ENCODE measurements around the gene GNAO1. TPM values are rescaled to one million over a fixed set of nuclear protein-coding genes. Genes with fewer than 3 reads are reported as not detected.
A peak's percentile ranks its signal among the peaks of the same experiment; 100 is the strongest.

Gene GNAO1
- total and polyA plus RNA-seq, 8 donors: 1.2 to 13.4 (median 4.8) TPM

DNA sequence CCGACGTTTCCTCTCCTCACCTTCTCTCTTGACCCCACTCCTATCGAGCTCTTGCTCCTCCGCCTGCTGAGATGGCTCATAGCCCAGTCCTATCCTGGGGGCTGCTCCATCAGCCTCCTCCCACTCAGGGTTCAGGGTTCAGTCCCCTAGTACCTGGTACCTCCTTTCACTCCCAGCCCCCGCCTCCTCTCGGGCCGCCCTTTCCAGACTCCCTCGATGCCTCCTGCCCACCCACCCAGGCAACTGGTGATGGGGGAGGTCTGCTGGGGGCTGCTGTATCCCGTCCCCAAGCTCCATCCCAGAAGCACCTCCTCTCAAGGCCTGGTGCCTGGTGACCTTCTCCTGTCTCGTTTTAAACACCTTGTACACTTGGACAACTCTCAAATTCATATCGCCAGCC, 140.1 kb downstream of the GNAO1 start:
- H3K9me3 ChIP-seq: no peaks in the 10 kb centered on the region
- intact Hi-C loops (cut with DNase I): no loop called here
- H3K4me3 ChIP-seq: no peak overlapping the region
- H3K27me3 ChIP-seq: no peaks in the 10 kb centered on the region
- H3K27ac ChIP-seq: no peak overlapping the region
- ATAC-seq (no peak), FAIRE-seq (no peak), DNase-seq (no peak)
- H3K36me3 ChIP-seq: no peaks in the 10 kb centered on the region
- TF ChIP-seq, protein P1, sequence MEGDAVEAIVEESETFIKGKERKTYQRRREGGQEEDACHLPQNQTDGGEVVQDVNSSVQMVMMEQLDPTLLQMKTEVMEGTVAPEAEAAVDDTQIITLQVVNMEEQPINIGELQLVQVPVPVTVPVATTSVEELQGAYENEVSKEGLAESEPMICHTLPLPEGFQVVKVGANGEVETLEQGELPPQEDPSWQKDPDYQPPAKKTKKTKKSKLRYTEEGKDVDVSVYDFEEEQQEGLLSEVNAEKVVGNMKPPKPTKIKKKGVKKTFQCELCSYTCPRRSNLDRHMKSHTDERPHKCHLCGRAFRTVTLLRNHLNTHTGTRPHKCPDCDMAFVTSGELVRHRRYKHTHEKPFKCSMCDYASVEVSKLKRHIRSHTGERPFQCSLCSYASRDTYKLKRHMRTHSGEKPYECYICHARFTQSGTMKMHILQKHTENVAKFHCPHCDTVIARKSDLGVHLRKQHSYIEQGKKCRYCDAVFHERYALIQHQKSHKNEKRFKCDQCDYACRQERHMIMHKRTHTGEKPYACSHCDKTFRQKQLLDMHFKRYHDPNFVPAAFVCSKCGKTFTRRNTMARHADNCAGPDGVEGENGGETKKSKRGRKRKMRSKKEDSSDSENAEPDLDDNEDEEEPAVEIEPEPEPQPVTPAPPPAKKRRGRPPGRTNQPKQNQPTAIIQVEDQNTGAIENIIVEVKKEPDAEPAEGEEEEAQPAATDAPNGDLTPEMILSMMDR (IDR thresholded peaks at IDR 0.05): no peak
- no peaks in the 10 kb centered on the region for H3K4me1 ChIP-seq
- WGBS, 2 donors: 70 to 79% methylated on average over 11 of the region's 11 CpGs

DNA sequence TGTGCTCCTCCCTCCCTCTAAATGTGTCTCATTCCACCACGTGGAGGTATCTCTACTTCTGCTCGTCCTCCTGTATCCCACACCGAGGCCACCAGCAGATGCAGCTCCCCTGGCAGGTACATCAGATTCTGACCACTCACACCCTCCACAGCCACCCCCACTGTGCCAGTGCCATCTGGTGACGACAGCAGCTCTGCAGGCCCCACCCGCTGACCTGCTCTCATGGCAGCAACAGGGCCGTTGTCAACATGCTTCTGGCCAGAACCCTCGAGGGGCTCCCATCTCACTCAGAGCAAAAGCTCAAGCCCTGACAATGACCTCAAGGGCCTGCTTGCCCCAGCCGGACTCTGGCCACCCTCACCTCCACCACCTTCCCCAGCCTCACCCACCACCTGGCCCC, 140.6 kb downstream of the GNAO1 start:
- intact Hi-C loops (cut with DNase I): no loop called here
- Histone ChIP-seq H3K36me3 (no peaks in the 10 kb centered on the region), H3K27ac (no peak overlapping the region), H3K9me3 (no peaks in the 10 kb centered on the region), H3K27me3 (no peaks in the 10 kb centered on the region), H3K4me3 (no peak overlapping the region), H3K4me1 (no peaks in the 10 kb centered on the region)
- ATAC-seq: peak in 1 of 4 donors; percentile 15
- WGBS, 2 donors: 62 to 84% methylated on average over 8 of the region's 8 CpGs
- no peak for FAIRE-seq
- TF ChIP-seq, protein P1 (IDR thresholded peaks at IDR 0.05): no peak
- DNase-seq: peak in 1 of 6 donors; percentile 48

DNA sequence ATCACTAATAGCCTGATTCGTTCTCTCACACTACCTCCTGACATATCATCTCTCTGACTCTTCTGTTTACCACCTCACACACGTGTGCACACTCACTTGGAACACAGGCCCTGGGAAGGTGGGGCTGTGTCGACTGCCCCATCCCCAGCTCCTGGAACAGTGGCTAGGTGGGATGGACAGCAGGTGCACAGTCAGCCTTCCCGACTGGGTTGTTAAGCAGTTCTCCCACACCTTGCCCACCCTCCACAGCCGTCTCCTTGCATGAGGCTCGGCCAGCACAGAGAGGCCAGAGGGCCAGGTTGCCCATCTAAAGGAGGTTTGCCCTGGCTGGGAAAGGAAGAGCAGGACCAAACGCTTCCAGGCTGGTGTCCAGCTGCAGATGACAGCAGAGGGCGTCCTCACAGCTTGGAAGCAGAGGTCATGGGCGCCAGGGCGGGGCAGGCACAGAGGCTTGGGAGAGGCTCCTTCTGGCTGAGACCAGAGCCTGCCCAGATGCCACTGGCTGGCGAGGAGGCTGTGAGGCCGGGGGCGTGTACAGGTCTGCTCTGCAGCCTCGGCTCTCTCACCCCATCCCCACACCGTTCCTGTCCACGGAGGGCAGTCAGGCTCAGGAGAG, 141.3 kb downstream of the GNAO1 start:
- Histone ChIP-seq H3K36me3 (no peaks in the 10 kb centered on the region), H3K4me1 (no peaks in the 10 kb centered on the region), H3K9me3 (no peaks in the 10 kb centered on the region), H3K4me3 (no peak overlapping the region), H3K27ac (no peak overlapping the region), H3K27me3 (no peaks in the 10 kb centered on the region)
- WGBS, 2 donors: 39 to 45% methylated on average over 16 of the region's 16 CpGs
- intact Hi-C loops (cut with DNase I): no loop called here
- DNase-seq (peak in 3 of 6 donors; percentile 38 to 70 (median 63)), FAIRE-seq (no peak), ATAC-seq (peak; percentile 48 to 84 (median 74))
- TF ChIP-seq, protein P1 (IDR thresholded peaks at IDR 0.05): no peak

DNA sequence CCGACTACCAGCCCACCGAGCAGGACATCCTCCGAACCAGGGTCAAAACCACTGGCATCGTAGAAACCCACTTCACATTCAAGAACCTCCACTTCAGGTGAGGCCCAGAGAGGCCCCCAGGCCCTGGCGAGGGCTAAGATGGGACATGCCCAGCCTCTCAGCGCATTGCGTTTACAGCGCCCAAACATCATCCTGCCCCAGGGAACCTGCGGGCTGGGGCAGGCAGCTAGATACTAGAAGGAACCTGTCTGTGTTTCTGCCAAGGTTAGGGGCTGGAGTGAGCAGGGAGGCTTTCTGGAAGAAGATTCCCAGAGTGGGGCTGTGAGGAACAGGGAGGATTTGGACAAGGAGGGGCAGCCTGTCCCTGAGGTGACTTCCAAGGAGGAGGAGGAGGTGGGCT, 143.5 kb downstream of the GNAO1 start:
- TF ChIP-seq, protein P1 (IDR thresholded peaks at IDR 0.05): no peak
- Histone ChIP-seq H3K27me3 (no peaks in the 10 kb centered on the region), H3K9me3 (no peaks in the 10 kb centered on the region), H3K4me1 (no peaks in the 10 kb centered on the region), H3K36me3 (no peaks in the 10 kb centered on the region), H3K4me3 (no peak overlapping the region), H3K27ac (no peak overlapping the region)
- ATAC-seq (no peak), DNase-seq (no peak), FAIRE-seq (no peak)
- intact Hi-C loops (cut with DNase I): no loop called here
- 81 to 86% methylated on average over 9 of the region's 9 CpGs for WGBS, 2 donors

DNA sequence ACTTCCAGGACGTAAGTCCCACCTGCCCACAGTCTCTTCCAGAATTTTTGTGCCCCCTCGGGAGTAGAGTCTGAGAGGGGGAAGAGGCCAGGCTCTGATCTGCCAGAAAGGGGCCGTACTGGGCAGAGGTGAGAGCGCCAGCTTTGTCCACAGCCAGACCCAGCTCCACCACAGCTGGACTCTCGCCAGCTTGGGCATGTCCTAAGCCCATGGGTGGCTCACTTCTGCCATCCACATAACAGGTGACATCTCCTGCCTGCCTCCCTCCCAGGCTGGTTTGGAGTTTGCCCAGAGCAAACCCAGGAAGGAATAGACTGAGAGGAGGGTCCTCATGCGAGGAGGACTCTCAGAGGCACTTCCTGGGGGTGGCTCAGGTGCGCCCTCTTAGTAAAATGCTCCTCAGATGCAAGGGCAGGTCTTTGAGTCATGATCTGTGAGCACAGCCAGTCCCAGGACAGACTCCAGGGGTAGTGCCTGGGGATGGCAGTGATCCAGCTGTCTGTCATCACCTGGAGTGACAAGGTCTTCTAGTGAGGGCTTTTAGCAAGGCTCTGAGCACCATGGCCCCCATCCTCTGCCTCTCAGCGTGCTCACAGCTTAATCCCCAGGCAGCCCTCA, 144.9 kb downstream of the GNAO1 start:
- Histone ChIP-seq H3K4me3 (no peak overlapping the region), H3K27ac (no peak overlapping the region), H3K36me3 (no peaks in the 10 kb centered on the region), H3K4me1 (no peaks in the 10 kb centered on the region), H3K9me3 (no peaks in the 10 kb centered on the region), H3K27me3 (no peaks in the 10 kb centered on the region)
- ATAC-seq (no peak), DNase-seq (peak in 2 of 6 donors; percentile 3 to 57), FAIRE-seq (no peak)
- 80% methylated on average over 8 of the region's 8 CpGs for WGBS, 2 donors
- intact Hi-C loops (cut with DNase I): no loop called here
- TF ChIP-seq, protein P1 (IDR thresholded peaks at IDR 0.05): no peak
